Renal cortical epithelial cell (primary cell): ENCODE measurements around the gene DBNL. TPM values are rescaled to one million over a fixed set of nuclear protein-coding genes. Genes with fewer than 3 reads are reported as not detected.

ENCODE experiments used
- DNase-seq: peaks from one replicate; pipeline ENCODE4 v3.0.0-alpha.2; 2011; ENCODE audit warnings: low read depth
- total RNA-seq: library from RNA; depleted of rRNA; stranded (reverse); fragments of >200 nt; gene quantifications from 2 replicates; pipeline ENCODE4 v1.2.3, GENCODE V29; 2014

DBNL gene
- total RNA-seq, 1 donor from 2014 or later, result 158 TPM

DNA sequence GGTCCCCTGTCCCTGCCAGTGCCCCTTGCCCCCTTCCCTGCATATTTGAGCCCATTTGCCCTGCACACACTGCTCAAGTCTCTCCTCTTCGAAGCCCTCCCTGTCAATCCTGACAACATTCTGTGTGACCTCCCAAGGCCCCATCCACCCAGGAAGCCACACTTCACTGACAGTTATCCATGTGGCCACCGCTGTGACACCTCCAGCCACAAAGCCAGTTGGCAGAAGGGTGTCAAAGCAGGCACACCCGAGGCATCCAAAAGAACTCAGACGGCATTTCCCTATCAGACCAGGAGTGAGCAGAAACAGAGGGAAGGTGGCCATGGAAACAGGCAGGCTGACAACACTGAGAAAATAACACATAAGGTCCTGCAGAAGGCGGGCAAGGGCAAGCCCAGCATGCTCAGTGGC, 33.2 kb downstream of the DBNL start:
- DNase-seq, result peak; percentile 40

DNA sequence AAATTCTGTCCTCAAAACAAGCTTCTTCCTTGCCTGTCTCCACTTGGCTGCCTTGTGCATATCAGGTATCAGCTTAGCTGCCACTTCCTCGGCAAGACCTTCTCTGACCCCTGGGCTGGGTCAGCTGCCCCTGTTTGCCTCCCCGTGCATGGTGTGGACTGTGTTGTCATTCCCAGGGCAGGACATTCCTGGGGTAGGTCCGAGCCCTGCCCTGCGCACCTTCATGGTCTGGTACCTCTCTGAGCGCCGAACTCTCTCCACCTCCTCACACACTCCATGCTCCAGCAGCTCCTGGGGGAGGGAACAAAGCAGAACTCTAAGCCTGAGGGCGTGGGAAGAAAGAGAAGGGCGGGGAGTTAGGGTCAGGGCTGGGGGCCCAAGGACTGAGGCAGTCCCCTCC, 34.0 kb downstream of the DBNL start:
- DNase-seq, result peak; percentile 89

DNA sequence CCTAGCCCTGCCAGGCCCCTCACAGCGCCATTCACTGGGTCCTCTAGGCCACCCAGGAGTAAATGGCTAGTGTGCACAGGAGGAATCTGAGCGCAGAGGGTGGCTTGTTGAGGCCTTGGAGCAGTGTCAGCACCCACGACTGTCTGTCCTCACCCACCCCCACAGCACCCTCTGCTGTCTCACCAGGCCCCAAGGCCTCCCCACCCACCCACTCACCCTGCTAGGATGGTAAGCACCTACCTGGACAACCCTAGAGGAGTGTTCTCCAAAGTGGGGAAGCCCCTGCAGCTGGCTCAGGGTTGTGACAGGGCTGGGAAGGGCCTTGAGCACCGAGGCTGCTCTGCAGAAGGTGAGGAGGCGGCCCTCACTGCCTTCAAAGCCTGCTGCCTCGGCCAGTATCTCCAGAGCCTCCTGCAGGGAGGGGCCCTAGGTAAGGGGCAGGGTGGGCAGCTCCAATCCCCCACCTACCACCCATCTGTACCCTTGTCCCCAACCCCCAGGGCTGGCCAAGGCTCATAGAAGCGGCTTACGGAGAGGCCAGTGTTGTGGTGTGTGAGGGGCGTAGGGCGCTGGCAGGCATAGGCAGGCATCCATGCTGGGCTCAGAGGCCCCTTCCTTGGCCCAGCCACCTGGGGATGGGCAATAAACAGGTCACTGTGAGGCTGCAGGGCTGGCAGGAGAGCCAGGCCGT, 35.0 kb downstream of the DBNL start:
- no peak for DNase-seq

DNA sequence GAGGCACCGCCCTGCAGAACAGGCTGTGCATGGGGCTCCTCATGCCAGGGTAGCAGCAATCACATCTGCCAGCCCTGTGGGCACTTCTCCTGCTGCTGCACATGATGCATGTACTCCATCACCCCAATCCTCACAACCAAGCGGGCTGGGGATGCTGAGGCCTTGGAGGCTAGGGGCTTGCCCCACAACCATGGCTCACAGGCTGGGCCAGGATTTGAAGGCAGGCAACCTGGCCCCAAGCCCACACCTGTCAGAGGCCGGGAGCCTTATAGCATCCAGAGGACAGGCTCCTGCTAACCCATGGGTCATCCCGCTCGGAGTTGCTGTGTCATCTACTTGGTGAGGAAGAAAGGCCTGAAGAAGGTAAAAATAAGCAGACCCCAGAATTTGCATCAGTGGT, 35.6 kb downstream of the DBNL start:
- no peak for DNase-seq

DNA sequence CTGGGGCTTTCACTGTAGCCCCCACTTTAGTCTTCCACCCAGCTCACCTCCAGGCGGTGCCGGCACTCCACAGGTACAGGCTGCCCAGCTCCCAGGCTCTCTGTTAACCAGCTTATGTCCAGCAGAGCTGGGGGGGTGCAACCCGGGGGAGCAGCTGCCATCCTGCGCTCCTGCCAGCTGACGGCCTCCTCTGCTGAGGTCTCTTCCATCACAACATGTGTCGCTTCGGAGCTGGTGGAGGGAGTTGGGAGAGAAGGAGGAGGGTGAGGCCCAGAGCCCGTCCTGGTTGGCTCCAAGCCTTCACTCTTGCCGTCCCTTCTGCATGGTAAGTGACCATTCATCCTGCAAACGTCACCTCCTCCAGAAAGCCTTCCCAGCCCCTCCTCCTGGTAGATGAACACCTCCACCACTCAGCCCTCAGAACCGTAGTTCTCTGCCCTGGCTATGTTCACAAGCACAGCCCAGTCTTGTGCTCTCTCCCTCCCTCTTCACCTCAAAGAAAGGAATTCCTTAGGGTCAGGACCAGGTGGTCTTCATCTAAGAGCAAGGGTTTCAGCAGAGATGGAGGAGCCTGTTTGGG, 36.3 kb downstream of the DBNL start:
- DNase-seq, result no peak

DNA sequence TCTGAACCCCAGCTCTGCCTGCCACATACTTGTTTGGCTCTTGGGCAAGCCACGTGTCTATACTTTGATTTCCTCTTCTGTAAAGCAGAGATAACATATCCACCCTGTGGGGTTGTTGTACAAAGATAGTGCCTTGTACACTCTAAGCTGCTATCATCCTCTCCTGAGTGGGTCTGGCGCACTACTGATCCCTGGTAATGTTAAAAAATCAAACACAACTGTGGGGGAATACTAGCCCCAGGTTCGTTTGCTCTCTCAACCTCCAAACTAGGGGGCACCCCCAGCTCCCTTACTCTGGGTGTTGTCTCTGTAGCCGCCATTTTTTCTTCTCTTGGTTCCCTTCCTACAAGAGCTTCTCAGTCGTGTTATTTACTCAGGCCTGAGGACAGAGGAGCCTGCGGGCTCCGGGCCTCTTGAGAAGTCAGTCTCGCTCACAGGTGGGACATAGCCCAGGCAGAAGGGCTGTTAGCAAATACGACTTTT, 36.8 kb downstream of the DBNL start:
- no peak for DNase-seq

DNA sequence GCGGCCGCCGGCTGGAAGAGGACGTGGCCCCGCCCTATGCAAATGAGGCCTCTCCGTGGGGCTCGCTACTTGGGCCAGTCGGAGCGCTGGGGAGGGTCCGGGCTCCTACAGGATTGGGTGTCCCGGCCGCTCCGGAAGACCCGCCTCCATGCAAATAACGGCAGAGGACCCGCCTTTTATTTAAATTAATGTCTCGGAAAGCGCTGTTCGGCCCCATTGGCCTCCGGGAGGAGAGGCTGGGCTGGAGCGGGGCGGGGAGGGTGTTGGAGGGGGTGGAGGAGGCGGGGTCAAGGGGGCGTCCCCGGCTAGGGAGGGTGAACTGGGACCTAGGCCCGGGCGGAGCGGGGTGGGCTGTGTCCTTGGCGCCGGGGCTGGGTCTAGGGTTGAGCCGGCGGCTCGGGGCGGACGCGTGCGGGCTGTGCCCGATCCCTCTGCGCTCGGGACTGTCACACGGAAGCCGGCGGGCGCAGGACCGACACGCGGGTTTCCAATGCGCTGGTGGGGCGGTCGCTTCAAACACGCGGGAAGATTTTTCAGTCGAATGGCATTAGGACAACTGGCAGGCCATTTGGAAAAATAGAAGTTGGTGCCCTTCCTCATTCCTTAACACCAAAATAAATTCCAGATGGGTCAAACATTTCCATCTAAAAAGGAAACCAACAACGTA, 38.2 kb downstream of the DBNL start:
- DNase-seq, result peak; percentile 94

DNA sequence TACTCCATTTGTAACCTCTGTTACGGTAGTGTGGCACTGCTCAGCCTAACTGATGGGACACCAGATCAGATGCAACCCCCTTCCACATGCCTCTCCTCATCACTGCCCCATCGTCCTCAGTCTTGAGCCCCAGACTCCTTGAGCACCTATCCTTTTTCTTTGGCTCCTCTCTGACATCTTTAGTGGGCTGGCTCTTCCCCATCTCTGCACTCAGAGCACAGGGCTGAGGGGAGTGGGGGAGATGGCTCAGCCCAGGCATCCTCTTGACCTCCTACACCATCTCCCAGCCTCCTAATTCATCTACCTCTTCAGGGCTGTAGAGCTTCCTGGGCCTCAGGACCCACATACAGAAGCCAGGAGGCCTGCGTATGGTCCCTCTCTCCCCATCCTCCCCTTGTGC, 39.3 kb downstream of the DBNL start:
- no peak for DNase-seq

DNA sequence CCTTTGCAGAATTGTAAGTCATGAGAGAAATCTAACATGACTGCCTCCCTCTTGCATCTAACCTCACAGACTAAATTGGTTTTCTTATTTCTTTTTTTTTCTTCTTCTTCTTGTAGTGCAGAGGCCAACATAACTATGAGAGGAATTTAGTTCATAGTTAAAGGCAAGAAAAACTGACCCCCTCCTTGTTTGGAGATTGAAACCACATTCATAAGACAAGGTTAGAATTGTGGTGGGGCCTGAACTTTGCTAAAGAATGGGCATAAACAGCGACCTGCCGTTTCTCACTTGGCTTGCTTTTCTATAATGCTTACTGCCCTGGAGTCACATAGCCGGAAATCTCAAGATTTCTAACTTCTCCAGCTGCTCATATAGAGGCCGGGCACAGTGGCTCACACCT, 40.2 kb downstream of the DBNL start:
- no peak for DNase-seq

DNA sequence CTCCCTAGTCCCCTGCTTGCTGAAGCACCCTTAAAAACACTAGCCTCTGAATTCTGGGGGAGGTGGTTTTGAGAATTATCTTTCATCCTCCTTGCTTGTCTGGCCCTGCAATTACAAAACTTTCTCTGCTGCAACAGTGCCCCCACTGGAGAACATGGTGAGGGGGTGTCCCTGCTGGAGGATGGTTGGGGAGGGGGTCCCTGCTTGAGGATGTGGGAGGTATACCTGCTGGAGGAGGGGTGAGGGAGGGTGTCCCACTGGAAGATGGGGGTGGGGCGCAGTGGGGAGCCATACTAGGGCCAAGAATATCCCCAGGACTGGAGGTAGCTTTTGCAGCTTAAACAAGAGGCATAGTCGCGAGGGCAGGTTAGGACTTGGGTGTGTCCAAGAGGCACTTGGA, 41.0 kb downstream of the DBNL start:
- no peak for DNase-seq

DNA sequence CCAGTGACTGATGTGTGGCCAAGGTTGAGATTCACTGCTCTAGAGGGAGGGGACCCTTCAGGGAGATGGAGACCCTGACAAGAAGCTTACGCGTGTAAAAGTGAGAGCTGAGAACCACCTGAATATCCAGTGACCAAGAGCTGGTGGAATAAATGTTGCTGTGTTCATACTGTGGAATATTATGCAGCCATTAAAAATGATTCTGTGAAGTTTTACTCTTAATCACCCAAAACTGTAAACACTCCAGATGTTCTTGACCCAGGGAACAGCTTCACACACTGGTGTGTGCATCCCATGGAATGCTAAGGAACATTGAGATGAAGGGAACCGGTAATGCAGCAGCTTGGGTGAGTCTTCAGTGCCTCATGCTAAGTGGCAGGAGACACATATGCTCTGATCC, 42.1 kb downstream of the DBNL start:
- no peak for DNase-seq

DNA sequence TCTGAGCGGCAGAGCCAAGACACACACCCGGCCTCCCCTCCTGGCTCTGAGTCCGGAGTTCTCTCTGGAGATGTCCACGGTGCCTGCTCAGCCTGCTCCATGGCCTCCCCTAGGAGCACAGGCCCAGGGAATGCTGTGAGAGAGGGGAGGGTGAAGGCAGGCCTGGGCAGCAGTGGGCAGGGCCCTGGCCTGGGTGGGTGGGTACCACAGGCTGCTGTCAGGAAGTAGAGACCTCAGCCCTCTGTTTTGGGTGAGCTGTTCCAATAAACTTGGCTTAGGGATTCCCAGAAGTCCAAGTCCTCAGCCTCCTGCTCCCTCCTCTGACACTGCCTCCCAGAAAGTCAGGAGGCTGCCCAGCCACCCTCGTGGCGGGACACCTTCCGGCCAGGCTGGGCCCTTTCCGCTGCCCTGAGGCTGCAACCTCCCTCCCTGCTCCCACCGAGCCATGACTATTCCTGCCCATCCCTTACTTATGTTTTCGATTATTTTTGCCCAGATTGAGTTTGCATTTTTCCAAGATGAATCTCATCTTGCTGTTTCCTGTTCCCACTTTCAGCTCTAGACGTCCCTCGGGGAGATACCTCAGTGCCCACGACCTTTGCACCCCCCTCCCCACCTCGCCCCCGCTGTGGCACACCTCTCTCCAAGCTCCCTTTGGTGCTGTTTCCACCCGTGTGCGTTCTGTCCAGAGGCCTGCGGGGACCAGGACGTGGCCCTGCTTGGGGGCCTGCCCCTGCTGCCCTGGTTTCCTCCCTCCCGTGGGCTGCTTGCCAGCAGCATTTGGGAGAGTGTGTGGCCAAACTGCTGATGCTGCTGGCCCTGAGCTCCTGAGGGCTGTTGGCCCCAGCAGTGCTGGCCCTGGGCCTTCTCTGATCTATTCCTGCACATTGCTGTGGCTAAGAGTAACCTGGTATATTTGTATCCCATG, 43.7 kb downstream of the DBNL start:
- DNase-seq, result peak; percentile 63

DNA sequence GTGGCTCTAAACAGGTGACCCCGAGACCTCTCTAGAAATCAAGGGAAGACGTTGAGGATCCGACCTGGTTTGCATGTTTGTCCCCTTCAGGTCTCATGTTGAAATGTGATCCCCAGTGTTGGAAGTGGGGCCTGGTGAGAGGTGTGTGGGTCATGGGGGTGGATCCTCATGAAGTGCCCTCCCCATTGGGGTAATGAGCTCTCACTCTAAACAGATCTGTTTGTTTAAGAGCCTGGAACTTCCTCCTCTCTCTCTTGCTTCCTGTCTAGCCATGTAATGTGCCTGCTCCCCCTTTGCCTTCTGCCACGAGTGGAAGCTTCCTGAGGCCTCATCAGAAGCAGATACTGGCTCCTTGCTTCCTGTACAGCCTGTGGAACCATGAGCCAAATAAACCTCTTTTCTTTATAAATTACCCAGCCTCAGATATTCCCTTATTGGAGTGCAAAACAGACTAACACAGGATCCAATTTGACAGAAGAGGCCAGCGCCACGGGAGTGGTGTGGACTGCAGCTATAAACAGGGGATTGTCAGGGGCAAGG, 48.7 kb downstream of the DBNL start:
- DNase-seq, result no peak

DNA sequence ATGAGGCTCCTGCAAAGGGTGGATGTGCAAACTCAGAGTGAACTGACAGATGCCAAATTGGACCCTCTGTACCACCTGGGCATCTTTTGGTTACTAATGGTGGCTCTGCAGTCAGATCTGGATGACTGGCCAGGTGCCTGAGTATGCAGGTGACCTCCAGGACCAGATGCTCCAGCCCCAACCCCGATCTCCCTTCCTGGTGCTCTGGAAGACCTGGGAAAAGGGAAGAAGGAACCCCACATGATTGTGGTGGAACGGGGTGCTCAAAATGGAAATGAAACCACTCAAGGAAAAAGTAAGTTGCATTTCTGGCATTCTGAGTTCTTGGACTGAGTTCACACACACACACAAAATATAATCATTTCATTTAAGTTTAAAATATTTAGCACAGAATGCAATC, 49.9 kb downstream of the DBNL start:
- DNase-seq, result no peak

DNA sequence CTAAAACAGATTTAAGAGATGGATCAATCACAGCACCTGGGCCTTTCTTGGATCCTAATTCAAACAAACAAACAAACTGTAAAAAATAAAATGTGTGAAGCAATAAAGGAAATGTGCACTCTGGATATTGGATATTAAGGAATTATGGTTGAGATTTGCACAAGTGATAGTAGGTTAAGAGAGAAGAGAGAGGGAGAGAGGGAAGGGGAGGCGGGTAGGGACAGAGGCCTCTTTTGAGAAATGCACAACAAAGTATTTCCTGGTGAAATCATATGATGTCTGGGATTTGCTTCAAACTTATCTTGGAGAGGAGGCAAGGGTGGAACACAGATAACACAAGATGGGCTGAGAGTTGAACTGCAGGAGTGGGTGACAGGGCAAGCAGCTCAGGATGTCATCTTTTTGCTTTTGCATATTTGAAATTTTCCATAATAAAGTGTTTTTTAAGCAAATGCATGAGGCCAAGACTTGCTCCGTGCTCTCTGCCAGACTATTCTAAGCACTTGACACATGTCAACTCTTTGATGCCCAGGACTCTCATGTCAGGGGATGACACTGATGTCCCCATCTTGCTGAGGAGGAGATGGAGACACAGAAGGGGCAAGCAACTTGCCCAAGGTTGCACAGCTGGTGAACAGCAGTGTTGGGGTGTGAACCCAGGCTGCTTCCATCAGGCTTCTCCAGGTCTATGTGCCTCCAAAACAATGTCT, 50.5 kb downstream of the DBNL start:
- no peak for DNase-seq

DNA sequence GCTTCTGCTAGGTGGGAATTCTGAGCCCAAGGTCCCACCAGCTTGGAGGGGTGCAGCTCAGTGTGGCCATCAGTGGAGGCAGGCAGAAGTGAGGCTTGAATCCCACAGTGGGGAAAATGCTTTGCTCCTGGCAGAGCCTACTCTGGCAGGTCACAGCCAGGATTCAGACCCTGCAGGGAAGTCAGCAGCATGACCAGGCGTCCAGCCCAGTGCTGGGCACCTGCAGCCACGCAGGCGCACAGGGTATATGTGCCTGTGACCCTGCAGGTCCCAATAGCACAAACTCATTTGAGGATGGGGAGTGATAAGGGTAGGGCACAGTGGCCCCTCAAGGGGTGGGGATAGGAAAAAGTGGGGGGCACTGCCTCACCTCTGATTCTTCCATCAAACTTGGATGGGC, 51.3 kb downstream of the DBNL start:
- no peak for DNase-seq

DNA sequence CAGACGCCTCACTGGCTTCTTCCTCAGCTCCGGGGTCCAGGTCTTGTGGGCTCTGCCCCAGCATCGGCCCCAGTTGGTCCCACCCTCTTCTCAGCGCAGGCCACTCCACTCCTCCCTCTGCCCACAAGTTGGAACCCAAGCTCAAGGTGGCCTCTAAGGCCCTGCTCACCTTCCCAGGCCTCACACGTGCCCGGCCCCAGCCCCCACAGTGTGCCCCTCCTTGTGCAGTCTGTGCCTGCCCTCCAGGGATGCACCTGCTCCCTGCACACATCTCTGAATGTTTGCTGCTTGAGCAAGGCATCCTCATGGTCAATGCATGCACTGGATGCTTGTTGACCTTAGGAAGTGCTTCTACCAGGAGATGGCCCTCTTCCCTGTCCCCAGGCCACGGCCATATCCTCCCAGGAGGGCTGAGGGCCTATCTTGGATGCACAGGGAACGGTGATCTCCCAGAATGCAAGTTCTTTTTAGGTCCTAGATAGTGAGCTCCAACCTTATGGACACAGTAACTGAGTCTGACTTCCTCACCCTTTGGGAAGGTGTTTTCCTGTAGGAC, 51.9 kb downstream of the DBNL start:
- DNase-seq, result no peak

DNA sequence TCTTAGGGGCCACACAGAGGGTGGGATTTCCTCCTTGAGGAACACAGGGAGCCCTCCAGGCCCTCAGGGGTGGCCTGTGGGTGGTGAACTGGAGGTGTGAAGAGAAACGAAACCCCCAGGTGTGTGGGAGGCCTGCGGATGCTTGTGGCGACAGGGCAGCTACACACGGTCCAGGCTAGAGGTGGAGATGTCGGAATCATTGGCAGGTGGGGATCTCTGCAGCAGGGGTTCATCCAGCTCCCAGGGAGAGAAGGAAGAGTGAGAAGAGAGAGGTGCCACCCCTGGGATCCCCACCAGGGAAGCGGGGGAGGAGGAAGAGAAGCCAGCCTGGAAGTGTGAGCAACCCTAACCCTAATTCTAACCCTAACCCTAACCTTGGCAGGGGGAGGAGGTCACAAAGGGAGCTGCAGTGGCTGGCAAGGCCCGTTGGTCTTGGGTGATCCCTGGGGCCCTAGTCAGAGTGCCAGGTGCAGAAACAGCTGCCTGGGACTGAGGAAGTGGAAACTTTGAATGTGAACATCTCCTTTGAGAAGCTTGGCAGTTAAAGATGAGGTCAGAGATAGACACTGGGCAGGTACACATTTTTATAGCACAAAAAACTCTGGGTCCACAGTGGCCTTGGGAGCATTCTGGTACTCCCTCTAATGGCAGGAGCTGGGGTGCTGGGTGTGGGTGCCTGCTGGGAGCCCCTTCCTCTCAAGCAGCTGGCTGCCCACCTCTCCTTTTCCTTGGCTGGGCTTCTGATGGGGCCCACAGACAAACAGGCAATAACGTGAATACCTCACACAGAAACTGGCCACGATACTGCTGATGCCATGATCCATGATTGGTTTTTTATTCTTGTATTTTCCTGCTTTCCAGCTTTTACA, 52.8 kb downstream of the DBNL start:
- DNase-seq, result no peak

DNA sequence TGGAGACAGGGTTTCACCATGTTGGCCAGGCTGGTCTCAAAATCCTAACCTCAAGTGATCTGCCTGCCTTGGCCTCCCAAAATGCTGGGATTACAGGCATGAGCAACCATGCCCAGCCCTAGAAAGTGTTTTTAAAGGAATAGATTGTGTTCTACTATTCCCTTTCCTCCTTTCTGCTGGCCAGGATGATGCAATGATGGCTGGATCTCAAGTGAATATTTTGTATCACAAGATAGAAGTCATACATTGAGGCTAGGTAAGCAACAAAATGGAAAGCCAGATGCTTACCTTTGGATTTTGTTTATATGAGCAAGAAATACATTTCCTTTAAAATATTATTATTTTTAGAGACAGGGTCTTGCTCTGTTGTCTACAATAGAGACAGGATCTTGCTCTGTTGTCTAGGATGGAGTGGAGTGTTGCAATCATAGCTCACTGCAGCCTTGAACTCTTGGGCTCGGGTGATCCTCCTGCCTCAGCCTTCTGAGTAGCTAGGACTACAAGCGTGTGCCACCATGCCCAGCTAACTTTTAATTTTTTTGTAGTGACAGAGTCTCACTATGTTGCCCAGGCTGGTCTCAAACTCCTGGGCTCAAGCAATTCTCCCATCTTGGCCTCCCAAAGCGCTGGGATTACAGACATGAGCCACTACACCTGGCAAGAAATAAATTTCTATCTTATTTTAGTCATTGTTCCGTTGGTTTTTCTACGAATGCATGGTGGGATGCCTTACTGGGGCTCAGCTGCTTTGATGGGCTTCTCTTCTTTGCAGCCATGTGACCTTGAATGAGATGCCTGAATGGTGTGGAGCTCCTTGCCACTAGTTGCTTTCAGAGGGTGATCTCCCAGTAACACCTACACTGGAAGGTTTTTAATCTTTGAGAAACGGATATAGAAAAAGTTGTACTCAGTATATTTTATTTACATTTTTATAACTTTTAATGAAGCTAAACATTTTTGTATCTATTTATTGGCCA, 53.9 kb downstream of the DBNL start:
- DNase-seq, result peak; percentile 25
